ENCODE measurements around the gene ETHE1. TPM values are rescaled to one million over a fixed set of nuclear protein-coding genes. Genes with fewer than 3 reads are reported as not detected.

Gene ETHE1
- 18.6 and 19.9 TPM in 2 replicates for total RNA-seq (2021; fragmentation: NEBNext Ultra II Directional; extraction: Animal tissue kit (Norgen Biotek cat#: 25700))
- polyA plus RNA-seq (2011; rRNA removed) = 92.7 and 96.0 TPM in 2 replicates
- 53.2 TPM for polyA plus RNA-seq (2011; cell fraction: cytosol; rRNA removed)
- polyA plus RNA-seq (2011; cell fraction: nucleus; rRNA removed) = 79.8 TPM
- polyA plus RNA-seq (2012, experiment 1 of 2) = 17.1 to 36.3 TPM (median 33.6 TPM) in 4 replicates
- 32.6 TPM for polyA plus RNA-seq (2012, experiment 2 of 2)
- polyA plus RNA-seq (2013, experiment 1 of 2) = 38.2 TPM
- polyA plus RNA-seq (2013, experiment 2 of 2) = 32.9 TPM
- polyA minus RNA-seq (2011; rRNA and poly(A)+ RNA removed) = 30.1 and 31.6 TPM in 2 replicates
- polyA minus RNA-seq (2011; cell fraction: cytosol; rRNA and poly(A)+ RNA removed) = 15.7 TPM
- 10.8 TPM for polyA minus RNA-seq (2011; cell fraction: nucleus; rRNA and poly(A)+ RNA removed)
- long read RNA-seq, experiment 1, transcript ETHE1-201 (7 exons, 963 nt) = major isoform, 19 of 26 reads
- long read RNA-seq, experiment 1, partial matches to known transcripts = 4 of 26 reads
- long read RNA-seq, experiment 1, other reads (novel, unspliced or antisense) = 2 of 26 reads
- long read RNA-seq, experiment 2, transcript ETHE1-201 (7 exons, 963 nt) = major isoform, 55 of 68 reads
- long read RNA-seq, experiment 2, partial matches to known transcripts = 0 of 68 reads
- long read RNA-seq, experiment 2, other reads (novel, unspliced or antisense) = 11 of 68 reads

- Histone ChIP-seq H2BK12ac (ENCODE audit: low read depth, low read length) (peak within 1 kb of the TSS; percentile 75; the same call in 1 of the 2 replicates), H4K8ac (ENCODE audit: extremely low read depth, insufficient read depth, low read length) (no peak within 1 kb of the TSS; the same call in 1 of the 2 replicates), H2BK120ac (replicated peaks; ENCODE audit: low read depth, low read length) (no peak within 1 kb of the TSS), H3K23ac (ENCODE audit: insufficient read length) (no peak within 1 kb of the TSS), H2AK5ac (ENCODE audit: low read depth, low read length) (no peak within 1 kb of the TSS), H3K27ac (ENCODE audit: low read depth, low read length) (no peak within 1 kb of the TSS), H3K4me1 (replicated peaks in 1 of 4; ENCODE audit: control insufficient read depth in 3 of 4, insufficient read depth in 4 of 4, low read length in 3 of 4) (peaks cover 0 to 11% (median 5%) of the 10 kb centered on the region in 4 experiments; a peak in 6 of 7 replicates), H2BK5ac (ENCODE audit: low read depth, low read length) (no peak within 1 kb of the TSS), H3K9ac (replicated peaks in 1 of 4; ENCODE audit: extremely low read depth in 1 of 4, low read depth in 3 of 4, low read length in 3 of 4) (peak within 1 kb of the TSS in 3 of 4 experiments; percentile 10 to 29 (median 28); a peak in 3 of 7 replicates), H3K79me2 (ENCODE audit: control insufficient read depth in 1 of 2, insufficient read depth in 2 of 2, low read length in 2 of 2) (no peaks in the 10 kb centered on the region), H3K79me1 (ENCODE audit: low read depth, low read length) (no peaks in the 10 kb centered on the region), H3K4me3 (ENCODE audit: extremely low read depth in 1 of 4, insufficient read depth in 2 of 4, low read depth in 3 of 4, low read length in 4 of 4) (peak within 1 kb of the TSS; percentile 64 to 92 (median 74)), H3K18ac (ENCODE audit: extremely low read depth, low read length) (peak within 1 kb of the TSS; percentile 78), H2AFZ (ENCODE audit: low read length) (0 out of 2 replicates have a peak within 1 kb of the TSS, but pooled peaks have one; percentile 56), H3K9me3 (ENCODE audit: insufficient read depth in 2 of 2, low read depth in 1 of 2, low read length in 1 of 2) (no peaks in the 10 kb centered on the region; a peak in 1 of 4 replicates), H3K23me2 (ENCODE audit: low read depth, low read length) (peaks cover 15% of the 10 kb centered on the region), H3K4me2 (ENCODE audit: insufficient read depth in 1 of 2, low read depth in 2 of 2, low read length in 2 of 2) (peak within 1 kb of the TSS; percentile 80 to 82), H2BK20ac (ENCODE audit: low read length) (no peak within 1 kb of the TSS), H4K5ac (ENCODE audit: insufficient read length, low read depth, low read length) (no peak within 1 kb of the TSS), H2BK15ac (ENCODE audit: low read length) (no peak within 1 kb of the TSS), H3K56ac (replicated peaks; ENCODE audit: insufficient read length, low read depth, low read length) (peak within 1 kb of the TSS; percentile 11), H3K14ac (ENCODE audit: insufficient read length) (no peak within 1 kb of the TSS), H4K91ac (replicated peaks; ENCODE audit: insufficient read length, low read length) (no peak within 1 kb of the TSS), H3K4ac (replicated peaks; ENCODE audit: insufficient read length, low read depth, low read length) (no peak within 1 kb of the TSS), H3K36me3 (ENCODE audit: control insufficient read depth in 2 of 4, insufficient read depth in 4 of 4, low read length in 3 of 4) (no peaks in the 10 kb centered on the region), H4K20me1 (replicated peaks in 1 of 2; ENCODE audit: control insufficient read depth in 1 of 2, insufficient read depth in 2 of 2, low read length in 2 of 2) (peaks cover 0 to 1% of the 10 kb centered on the region in 2 experiments), H3K27me3 (replicated peaks in 1 of 4; ENCODE audit: control insufficient read depth in 3 of 4, extremely low read depth in 1 of 4, insufficient read depth in 3 of 4, low read length in 3 of 4) (peaks cover 2 to 14% (median 10%) of the 10 kb centered on the region in 4 experiments)
- ChIA-PET CTCF (ENCODE audit: partially characterized antibody) (interaction anchor here (1.0 to 10.0 kb wide), 5 partner anchors 68 to 95 kb away, joined by 3 to 192 read pairs (median 4); partner anchors contain the start of gene IRGQ), POLR2A (ENCODE audit: partially characterized antibody) (interaction anchor here (0.5 to 1.5 kb wide), 4 partner anchors 25 to 85 kb away, joined by 3 to 4 read pairs (median 4); no protein-coding TSS in a partner anchor)
- FAIRE-seq (no peak), DNase-seq (ENCODE audit: low read depth in 1 of 2, low spot score in 2 of 2) (peak in 1 of 2 experiments; percentile 92)
- WGBS, 2 experiments (ENCODE audit: extremely low coverage in 1 of 2, insufficient coverage in 1 of 2, insufficient read length in 1 of 2, insufficient replicate concordance in 2 of 2, low coverage in 1 of 2, low lambda C conversion rate in 2 of 2, missing lambda C conversion rate in 1 of 2) = 16% methylated on average over 46 of the region's 54 CpGs; no CpG with 5 or more reads in 1 of the 2 experiments
- TF ChIP-seq TAF7 (optimal IDR thresholded peaks at IDR 0.05; ENCODE audit: borderline replicate concordance, low read depth, low read length) = peak; percentile 82
- TF ChIP-seq MAFK (IDR thresholded peaks at IDR 0.05; ENCODE audit: low read depth, low read length) = no peak
- peak; percentile 67 for TF ChIP-seq PHF8 (conservative IDR thresholded peaks at IDR 0.05; ENCODE audit: low read depth, low read length)
- TF ChIP-seq RAD21 (IDR thresholded peaks at IDR 0.05 in 1 of 2, conservative IDR thresholded peaks at IDR 0.05 in 1 of 2; ENCODE audit: low read depth in 2 of 2, low read length in 2 of 2) = peak in 1 of 2 experiments; percentile 6; a peak in 1 of 4 replicates
- 0 out of 2 replicates have a peak, but pooled peaks have one; percentile 50 for TF ChIP-seq YY1 (IDR thresholded peaks at IDR 0.05; ENCODE audit: low read depth, low read length)
- 0 out of 2 replicates have a peak, but pooled peaks have one; percentile 55 for TF ChIP-seq EGR1 (IDR thresholded peaks at IDR 0.05; ENCODE audit: borderline replicate concordance, low read depth, low read length)
Measured at GRCh38 chr19:43526884-43527859, at the start of gene ETHE1. ETHE1 (minus strand) TSS chr19:43527201; CDS start chr19:43527177, 24 bp downstream.

Measured in H1 (cell line).